Eye (tissue), 1 donor: ENCODE measurements around the gene CTSZ.
"Not testable (repeated sequence)": the region's sequence is repeated elsewhere in the genome, so short reads cannot be mapped to it uniquely, and the experiment has no call there.

Experiments
- DNase-seq: peaks from one replicate; pipeline ENCODE4 v3.0.0-alpha.2; 2015

CTSZ gene

DNA sequence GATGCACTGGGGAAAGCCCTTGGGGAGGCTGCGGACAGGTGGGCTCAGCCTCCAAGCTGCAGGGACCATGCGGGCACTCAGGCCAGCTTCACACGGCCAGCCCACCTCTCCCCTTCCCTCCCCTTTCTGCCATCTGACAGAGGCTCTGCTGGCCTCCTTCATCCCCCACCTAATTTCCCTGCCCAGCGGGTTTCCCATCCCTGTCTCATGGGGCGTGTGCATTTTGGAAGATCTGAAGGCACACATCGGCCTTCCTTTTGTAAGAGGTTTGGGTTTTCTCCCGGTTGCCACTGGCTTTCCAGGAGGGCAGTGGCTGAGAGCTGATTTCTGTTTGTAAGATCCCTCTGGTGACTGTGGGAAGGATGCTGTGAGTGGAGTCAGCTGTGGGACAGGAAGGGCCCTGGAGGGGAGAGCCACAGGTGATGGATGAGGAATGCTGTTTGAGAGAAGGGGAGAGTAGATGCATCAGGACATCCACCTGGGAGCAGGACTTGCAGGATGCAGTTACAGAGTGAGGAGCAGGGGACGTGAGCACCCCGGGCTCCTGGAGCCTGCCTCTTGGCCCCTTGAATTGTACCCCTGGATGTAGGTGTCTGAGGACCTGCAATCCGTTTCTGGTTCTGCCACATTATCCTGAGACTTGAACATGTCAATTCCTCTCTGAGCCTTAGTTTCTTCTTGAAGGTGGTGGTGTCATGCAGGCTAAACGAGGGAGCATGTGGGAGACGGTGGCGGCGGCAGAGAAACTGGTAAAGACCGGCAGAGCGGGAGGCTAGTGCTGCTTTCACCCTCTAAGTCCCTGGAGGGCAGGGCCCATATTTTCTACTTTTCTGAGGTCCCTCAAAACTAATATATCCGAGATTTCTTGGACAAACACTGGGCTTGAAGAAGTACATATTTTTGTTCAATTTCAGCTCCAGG is 6.2 kb upstream of the CTSZ start:
- DNase-seq = no peak

DNA sequence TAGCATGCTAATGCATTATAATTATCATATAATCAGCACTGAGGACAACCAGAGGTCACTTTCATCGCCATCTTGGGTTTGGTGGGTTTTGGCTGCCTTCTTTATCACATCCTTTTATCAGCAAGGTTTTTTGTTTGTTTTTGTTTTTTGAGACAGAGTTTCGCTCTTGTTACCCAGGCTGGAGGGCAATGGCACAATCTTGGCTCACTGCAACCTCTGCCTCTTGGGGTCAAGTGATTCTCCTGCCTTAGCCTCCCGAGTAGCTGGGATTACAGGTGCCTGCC is 4.8 kb upstream of the CTSZ start:
- DNase-seq = not testable (repeated sequence)

DNA sequence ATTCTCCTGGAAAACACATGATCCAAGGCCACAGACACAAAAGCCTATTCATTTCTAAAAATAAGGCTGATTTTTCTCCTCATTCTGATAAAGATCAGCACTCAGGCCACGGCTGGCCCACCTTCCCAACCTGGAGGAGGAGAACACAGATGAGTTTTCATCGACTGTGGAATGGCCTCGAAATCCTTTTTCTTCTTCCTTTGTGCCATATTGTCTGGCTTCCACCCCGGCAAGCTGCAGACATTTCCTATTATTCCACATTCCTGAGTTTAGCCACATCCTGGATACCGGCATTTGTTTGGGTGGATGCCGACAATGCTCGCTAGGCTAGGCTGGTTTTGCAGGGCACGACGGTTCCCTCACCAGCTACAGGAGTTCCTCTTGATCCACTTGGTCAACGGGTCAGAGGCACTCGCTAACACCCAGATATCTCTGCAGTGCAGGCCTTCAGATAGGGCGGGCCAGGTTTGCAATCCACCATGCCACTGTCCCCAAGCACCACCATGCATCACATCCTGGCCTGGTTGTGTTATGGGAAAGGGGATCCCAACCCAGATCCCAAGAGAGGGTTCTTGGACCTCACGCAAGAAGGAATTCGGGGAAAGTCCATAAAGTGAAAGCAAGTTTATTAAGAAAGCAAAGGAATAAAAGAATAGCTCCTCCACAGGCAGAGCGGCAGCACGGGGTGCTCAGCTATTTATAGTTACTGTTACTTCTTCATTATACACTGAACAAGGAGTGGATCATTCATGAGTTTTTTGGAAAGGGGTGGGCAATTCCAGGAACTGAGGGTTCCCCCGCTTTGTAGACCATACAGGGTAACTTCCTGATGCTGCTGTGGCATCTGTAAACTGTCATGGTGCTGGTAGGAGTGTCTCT is 4.2 kb upstream of the CTSZ start:
- DNase-seq = peak; percentile 58

DNA sequence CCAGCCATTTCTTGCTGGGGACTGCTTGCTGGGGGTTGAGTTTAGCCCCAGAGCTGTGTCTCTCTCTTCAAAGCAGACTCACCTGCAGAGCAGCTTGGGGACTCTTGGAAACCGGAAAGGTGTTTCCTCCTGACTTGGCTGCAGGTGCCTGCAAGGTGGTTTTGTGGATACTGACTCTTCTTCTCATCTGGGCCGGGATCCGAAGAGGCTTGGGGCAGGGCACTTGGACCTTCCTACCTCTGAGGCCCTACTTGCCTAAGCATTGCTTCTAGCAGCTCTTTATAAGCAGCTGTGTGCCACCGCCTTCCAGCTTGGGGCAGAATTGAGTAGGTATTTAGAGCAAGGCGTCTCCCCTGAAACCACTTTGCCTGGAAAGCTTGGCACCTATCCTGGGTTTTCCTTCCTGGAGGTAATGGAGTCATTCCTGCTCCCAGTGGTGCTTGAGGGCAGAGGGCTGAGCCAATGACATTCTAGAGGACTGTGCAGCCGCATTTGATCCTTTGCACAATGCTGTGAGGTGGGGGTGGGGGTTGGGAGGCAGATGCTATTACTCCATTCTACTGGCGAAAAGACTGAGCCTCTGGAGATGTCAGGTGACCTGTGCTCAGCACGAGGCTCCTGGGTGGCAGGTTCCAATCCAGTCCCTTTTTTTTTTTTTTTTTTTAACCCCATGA is 3.4 kb upstream of the CTSZ start:
- no peak for DNase-seq

DNA sequence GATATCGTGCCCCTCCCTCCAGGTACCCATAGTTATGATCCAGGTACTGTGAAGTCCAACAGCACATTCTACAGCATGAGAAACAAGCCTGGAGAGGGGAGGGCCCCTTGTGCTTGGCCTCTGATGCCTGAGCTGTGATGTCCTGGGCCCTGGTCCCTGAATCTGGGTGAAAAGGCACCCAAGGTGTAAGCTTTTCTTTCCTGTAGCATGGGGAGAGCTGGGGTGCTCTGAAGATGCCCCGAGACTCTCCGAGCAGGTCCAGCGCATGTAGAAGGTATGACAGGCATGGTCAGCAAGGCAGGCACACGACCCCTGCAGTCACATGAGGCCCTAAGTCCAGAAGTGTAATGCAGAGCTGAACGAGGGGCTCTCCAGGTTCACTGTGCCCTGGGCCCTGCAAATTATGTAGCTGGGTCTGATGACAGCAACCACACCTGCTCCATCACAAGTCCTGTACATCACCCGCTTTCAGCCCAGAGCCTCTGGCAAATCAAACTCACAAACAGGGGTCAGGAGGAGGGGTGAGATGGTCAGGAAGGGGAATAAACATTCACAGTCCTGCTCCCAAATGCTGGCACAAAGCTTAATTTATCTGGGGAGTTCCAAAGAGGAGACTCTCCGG is 1.8 kb upstream of the CTSZ start:
- no peak for DNase-seq

DNA sequence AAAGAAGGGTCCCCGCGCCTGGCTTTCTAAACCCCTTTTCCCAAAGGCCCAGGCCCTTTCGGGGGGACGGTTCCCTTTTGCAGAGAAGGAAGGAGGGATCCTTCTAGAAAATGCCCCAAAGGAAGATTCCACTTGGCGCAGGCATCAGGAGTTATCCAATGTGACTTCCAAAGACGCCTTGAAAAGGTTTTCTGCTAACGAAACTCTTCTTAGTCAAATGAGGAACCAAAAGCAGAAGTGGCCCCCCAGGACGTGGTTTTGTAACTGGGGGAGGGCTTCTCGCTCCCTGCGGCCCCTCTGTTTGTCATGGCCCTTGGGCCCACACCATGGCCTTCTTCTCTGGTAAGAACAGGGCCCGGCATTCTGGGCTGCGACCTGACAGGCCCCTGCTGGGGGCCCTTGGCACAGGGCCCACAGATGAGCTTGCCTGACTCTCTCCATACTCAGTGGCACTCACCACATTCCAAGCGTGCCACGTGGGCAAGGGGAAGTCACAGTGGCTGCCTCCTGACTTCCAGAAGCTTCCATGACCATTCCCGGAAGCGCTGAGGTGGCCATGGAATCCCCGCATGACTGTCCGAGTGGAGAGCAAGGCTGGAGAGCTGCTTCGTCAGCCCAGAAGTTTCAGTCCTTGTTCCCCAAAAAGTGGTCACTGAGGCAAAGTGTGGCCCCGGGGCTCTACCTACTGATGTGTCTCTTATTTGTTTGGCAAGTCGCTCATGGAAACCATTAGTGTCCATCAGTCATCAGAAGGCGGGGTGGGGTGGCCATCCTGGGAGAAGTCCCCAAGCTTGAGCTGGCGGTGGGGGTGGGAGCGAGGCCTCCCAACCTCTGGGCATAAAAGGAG is 834 bp upstream of the CTSZ start:
- DNase-seq = no peak

DNA sequence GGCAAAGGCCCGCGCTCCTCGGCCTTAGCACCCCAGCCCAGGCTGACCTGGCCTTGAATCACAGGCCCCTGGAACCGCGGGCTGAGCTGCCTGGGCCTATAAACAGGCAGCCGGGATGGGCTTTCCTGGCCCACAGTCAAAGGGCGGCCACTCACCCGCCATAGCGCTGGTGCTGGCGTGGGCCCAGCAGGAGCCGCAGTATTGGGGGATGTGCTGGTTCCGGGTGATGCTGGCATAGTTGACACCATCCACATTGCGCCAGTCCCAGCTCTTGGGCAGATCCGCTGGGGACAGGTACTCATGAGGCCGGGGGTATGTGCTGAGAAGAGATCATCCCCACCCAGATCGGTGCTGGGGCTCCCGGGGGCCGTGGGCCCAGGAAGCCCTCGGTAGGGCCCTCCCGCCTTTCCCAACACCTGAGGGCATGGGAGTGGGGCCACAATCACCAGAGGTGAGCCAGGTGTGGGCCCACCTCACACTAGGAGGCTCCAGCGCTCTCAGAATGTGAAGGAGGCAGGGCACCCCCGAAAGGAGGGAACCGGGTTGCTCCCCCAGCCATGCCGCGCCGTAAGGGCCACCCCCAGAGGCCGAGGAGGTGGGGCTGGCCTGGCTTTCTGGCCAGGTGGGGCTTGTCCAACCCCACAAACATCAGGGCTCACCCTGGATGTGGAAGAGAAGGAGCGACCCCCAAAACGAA is 739 bp downstream of the CTSZ start:
- DNase-seq = no peak

DNA sequence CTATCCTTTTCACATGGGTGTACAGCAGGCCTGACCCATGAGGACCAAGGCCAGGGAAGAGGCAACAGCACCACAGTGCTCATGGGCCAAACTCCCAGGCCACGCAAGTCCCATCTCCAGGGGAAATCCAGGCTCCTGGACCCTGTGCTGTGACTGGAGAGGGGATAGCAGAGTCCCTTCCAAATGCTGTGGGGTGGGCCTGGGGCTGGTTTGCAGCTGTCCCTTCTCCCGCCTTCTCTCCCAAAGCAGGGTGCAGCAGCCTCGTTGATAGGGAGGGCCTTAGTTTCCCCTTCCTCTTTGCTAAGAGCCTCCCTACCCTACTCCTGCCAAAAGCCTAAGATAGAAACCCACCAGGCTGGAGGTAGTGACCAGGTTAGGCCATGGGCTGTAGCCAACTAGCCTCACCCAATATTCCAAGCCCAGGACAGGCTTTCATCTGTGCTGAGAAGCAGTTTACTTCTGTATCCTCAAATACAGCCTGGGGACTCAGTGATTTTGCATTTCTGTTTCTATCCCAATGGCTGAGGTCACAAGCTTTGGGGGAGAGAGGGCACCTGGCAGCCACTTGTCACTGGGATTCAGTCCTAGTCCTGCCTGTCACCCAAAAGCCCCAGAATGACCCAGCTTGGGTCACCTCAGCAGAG is 1.4 kb downstream of the CTSZ start:
- DNase-seq = no peak

DNA sequence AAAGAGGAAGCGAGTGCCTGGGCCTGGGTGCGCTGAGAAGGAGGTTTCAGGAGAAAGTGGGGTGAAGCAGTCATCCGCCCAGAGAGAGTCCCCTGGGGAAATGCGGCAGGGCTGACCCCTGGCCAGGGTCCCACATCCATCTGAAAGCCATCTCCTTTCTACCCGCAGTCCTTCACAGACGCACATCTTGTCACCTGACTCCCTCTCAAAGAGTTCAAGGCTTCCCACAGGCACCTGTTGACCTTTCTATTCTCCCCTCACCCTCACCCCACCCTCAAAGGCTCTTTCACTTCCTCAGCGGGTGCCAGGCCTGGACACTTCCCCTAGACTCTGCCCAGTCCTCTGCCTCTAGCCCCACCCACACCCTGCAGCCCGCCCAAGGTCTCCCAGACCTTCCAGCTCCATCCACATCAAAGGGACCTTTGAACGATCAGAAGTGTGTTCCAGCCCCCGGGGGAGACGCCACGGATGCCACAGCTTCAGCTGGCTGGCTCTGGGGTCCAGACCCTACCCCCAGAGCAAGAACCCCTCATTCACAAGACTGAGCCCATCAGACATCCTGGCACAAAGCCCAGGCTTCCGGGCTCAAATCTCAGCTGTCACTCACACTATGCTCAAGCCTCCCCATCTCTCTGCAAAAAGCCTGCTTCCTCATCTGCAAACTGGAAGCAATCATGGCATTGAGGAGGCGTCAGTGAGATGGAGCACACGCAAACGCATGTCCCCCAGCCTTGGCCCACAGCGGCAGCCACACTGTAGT is 2.1 kb downstream of the CTSZ start:
- no peak for DNase-seq

DNA sequence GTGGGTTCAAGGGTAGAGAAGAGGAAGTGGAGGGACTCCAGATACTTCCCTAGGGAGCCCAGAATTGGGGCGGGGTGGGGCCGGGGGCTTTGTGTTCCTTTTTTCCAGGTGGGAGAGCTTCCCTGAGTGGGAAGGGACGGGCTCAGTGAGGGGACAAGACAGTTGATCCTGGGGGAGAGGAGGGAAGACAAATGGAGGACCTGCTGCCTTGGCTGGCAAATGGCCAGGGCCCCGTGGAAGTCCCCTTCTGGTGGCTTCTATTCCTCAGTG is 2.6 kb downstream of the CTSZ start:
- DNase-seq = no peak

DNA sequence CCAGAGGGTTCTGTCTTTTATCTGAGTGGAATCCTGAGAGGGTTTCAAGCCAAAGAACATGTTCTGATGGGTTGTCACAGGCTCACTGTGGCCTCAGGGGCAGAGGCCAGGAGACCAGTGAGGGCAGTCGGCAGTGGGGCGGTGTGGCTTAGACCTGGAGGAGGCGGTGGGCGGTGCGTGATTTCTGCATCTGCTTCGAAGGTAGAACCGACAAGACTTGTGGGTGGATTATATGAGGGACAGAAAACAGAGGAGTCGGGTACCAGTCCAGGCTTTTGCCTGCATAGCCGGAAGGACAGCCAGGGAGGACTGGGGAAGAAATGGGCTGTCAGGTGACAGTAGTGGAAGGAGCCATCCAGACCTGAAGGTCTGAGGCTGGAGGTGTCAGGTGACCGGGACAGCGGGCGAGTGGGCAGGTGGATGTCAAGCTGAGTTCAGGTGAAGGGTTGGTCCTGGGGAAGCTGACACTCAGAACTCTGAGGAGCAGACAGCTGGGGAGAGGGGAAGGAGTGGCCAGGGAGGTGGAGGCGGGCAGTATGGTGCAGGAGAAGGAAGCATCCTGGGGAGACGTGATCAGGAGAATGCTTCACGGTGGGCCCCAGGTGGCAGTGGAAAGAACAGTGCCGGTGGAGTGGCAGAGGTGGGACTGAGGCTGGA is 3.1 kb downstream of the CTSZ start:
- DNase-seq = no peak

DNA sequence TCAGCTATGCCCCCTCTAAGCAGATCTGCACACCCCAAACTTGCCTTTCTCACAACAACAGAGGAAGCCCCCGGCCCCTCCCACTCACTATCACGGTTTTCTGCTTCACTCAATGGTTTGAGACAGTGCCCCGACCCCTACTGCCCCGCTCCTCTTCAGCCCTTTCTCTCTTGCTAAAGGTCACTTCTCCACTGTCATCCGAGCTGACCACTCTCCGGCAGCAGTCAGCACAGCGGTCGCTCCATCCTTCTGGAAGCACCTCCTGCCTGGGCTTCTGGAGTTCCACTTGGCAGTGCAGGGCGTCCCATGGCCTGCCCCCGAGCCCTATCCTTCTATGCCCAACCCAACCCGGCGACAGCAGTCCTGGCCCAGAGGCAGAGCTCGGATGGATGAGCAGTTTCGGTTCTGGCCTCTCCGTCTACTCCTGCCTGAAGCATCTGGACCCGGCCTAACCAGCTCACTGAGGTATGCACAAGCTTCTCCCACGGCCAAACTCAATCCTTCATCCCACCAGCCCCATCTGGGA is 4.1 kb downstream of the CTSZ start:
- DNase-seq = no peak

DNA sequence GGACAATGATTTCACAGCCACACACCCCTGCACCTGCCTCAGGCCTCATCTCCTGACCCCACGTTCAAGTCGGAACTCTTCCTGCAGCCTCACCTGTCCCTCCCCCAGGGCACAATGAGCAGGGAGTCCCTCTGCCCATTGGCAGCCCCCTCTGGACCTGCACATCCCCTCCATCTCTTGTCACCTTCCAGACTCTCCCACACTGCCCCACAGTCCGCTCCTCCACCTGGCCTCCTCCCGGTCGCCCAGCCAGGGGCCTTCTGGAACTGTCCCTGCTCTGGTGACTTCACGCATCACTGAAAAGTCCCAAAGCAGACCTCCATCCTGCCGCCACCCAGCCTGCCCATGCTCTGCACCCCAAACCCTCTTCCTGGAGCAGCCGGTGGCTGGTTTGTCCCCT is 4.7 kb downstream of the CTSZ start:
- no peak for DNase-seq

DNA sequence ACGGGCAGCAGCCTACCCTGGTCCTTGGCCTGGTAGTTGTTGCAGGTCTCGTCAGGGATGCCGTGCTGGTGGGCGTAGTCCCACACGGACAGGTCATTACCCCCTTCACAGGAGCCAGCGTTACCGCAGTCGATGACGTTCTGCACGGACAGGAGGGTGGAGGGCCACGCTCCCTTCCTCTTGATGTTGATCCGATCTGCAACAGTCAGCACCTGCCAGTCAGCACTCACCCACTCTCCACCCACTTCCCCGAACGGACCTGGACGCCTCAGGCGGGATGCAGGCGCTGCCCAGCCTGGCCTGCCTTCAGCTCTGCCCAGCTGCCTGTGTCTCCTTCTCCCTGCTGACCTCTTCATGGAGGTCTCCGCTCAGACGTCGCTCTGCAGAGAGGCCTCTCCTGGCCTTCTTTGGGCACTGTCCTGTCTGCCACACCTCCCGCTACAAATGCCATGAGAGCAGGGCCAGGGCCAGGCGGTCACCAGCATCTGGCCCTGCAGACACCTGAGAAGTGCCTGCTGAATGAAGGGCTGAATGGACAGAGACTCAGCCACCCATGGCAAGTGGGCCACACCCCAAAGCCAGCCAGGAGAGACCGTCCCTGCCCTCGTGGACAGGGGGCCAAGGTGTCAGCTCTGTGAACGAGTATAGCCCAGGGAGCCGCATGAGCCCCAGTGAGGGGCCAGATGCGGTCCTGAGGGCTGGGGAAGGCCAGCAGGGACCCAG is 5.4 kb downstream of the CTSZ start:
- DNase-seq = no peak

DNA sequence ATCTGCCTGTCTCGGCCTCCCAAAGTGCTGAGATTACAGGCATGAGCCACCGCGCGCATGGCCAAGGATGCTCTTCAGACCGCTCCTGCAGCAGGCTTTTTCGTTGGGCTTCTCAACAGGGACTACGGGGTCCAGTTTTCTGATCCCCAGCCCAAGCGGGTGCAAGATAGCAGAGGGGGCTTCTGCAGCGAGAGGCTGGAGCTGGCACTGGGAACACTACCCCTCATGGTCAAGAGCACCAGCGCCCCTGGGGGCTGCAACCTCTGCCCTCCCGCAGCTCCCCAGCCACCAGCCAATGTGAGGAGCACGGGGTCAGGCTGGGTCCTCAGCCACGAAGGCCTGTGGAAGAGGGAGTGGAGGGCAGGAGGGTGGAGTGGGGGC is 6.0 kb downstream of the CTSZ start:
- no peak for DNase-seq

DNA sequence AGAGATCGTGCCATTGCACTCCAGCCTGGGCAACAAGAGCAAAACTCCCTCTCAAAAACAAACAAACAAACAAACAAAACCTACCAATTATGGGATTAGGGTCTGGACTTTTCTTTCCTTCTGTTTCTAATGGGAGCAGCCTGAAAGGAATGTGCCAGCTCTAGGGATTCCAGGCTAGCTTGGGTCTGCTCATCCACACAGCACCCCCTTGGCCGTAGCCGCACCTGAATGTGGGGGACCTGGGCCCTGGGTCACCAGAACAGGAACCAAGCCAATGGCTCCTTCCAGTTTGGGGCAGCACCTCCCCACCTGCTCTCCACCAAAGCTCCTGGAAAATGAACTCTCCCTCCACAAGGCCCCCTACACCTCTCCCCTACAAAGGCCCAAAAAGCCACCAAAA is 6.7 kb downstream of the CTSZ start:
- DNase-seq = no peak

DNA sequence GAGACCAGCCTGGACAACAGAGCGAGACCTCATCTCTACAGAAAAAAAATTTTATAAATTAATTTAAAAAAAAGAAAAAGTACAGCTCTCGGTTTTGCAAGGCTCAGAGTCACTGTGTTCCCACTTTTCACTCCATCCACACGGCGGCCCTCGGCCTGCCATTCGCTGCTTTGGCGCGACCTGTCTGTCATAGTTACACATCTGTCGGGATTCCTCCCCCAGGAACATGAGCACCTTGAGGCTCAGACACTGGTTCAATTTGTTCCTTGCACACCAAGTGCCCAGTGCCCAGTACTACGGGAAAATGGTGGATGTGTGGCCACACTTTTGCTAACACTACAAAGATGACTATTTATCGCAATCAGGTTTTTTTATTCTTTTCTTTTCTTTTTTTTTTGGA is 8.4 kb downstream of the CTSZ start:
- DNase-seq = no peak

DNA sequence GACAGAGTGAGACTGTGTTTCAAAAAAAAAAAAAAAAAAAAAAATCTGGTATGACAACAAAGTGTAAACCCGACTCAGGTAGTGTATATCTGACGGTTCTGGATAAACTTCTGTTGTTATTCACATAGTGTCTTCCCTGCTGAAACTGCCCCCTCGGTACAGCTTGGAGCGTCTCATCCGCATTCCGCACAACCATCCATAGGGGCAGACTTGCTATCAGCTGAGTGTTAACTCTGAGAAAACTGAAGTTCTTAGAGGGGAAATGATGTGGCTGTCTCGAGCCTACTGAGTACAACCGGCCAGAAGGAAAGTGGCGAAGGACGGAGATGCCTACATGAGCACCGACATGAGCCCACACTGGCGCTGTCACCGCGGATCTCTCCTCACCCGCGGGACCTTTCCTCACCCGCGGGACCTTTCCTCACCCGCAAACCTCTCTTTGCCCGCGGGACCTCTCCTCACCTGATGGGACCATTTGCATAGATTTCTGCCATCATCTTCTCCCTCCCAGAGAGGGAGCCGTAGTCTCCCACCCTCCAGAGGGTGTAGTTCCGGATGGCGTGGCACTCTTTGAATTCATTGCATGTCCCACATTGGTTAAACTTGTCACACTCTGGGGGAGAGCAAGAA is 9.8 kb downstream of the CTSZ start:
- DNase-seq = no peak

DNA sequence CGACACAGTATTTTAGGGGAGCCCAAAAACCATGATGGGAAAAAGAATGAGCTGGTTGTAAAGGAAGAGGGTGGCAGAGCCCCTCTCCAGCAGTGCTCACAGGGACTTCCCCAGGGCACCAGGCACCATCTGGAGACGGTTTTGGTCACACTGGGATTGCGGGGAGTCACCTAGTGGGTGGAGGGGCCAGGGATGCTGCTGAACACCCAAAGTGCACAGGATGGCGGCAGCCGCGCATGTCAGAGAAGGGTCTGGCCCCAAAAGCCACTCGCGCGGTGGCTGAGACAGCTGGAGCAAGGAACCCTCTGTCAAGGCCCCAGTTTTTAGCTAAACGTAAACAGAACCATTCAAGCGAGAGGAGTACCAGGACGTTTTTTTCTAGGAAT is 10.8 kb downstream of the CTSZ start:
- DNase-seq = no peak
